ENCODE results near the gene ARPC5. TPM values are rescaled to one million over a fixed set of nuclear protein-coding genes. Genes with fewer than 3 reads are reported as not detected.

The ARPC5 gene
- total RNA-seq, 4 donors from 2014 or later, result 80.6 to 111 (median 91.1) TPM

DNA sequence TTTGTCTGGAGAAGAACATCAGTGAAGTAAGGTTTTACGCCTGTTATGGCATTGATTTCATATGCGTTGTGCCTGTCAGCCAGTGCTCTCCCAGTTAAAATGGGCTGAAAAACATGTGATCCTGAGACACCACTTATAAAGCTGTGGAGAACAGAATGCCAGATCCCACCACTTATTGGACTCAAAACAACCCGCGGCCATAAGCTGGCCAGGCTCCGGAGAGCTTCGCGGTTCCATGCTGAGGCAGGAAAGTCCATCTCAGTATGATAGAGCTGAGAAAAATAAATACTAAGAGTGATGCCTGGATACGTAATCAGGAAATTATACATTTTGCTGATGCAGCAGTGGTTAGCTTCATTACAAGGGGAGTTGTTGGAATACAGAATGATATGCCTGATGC is 12.5 kb upstream of the ARPC5 start:
- Histone ChIP-seq H3K27ac (replicated peaks in 1 of 4) (no peak overlapping the region), H3K9me3 (no peaks in the 10 kb centered on the region), H3K36me3 (no peaks in the 10 kb centered on the region), H3K4me1 (peaks cover 0 to 16% (median 6%) of the 10 kb centered on the region in 4 donors), H3K4me3 (no peak overlapping the region), H3K27me3 (no peaks in the 10 kb centered on the region)
- 95% methylated on average over 8 of the region's 8 CpGs for WGBS
- DNase-seq (ENCODE audit: extremely low spot score), result no peak
- intact Hi-C loops (cut with DNase I), result no loop called here
- TF ChIP-seq POLR2A (IDR thresholded peaks at IDR 0.05; ENCODE audit: low read depth), result no peak
- TF ChIP-seq, protein P1, sequence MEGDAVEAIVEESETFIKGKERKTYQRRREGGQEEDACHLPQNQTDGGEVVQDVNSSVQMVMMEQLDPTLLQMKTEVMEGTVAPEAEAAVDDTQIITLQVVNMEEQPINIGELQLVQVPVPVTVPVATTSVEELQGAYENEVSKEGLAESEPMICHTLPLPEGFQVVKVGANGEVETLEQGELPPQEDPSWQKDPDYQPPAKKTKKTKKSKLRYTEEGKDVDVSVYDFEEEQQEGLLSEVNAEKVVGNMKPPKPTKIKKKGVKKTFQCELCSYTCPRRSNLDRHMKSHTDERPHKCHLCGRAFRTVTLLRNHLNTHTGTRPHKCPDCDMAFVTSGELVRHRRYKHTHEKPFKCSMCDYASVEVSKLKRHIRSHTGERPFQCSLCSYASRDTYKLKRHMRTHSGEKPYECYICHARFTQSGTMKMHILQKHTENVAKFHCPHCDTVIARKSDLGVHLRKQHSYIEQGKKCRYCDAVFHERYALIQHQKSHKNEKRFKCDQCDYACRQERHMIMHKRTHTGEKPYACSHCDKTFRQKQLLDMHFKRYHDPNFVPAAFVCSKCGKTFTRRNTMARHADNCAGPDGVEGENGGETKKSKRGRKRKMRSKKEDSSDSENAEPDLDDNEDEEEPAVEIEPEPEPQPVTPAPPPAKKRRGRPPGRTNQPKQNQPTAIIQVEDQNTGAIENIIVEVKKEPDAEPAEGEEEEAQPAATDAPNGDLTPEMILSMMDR (IDR thresholded peaks at IDR 0.05), result no peak
- no peak for TF ChIP-seq POLR2AphosphoS5 (IDR thresholded peaks at IDR 0.05)
- TF ChIP-seq EP300 (IDR thresholded peaks at IDR 0.05), result no peak

DNA sequence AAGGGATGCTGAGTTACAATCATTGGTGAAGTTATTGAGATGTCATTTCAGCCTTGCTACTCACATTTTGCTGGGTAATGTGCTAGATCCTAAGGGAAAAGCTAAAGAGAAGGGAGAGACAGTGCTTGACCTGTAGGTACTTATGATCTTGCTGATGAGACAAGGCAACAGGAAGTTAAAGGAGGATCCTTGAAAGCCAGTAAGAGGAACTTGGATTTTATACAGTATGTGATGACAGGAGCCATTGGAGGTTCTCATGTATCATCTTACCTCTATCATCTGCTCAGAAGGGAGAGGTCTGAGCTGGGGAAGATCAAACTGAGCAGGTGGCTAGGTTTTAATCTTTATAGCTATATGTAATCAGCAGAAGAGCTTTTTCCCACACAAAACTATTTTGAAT is 11.2 kb upstream of the ARPC5 start:
- TF ChIP-seq, protein P1 (IDR thresholded peaks at IDR 0.05), result no peak
- TF ChIP-seq POLR2A (IDR thresholded peaks at IDR 0.05; ENCODE audit: low read depth) (no peak), POLR2AphosphoS5 (IDR thresholded peaks at IDR 0.05) (no peak), EP300 (IDR thresholded peaks at IDR 0.05) (no peak)
- no peak for DNase-seq (ENCODE audit: extremely low spot score)
- intact Hi-C loops (cut with DNase I), result no loop called here

DNA sequence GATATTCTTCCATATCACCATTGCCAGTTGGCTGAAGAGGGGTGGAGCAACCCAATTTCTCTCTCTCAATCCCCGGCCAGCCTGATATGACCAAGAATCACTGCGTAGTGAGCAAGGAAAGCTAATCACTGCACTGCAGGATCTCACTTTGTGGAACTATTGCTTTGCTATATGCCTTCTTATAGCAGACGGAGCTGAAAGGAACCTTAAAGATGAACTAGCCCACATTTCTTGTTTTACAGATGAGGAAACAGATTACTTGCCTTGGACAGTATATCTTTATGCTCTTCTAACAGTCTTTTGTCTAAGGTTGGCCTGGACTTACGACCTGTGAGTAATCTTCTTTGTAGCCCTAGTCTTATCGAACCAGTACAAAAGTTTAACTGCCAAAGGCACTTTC is 9.9 kb upstream of the ARPC5 start:
- intact Hi-C loops (cut with DNase I), result no loop called here
- H3K4me1 ChIP-seq, result no peaks in the 10 kb centered on the region
- DNase-seq (ENCODE audit: extremely low spot score), result no peak

More for the DNA sequence above, 11.2 kb upstream of the ARPC5 start:
- H3K27me3 ChIP-seq, result no peaks in the 10 kb centered on the region
- no peaks in the 10 kb centered on the region for H3K9me3 ChIP-seq
- no peak overlapping the region for H3K4me3 ChIP-seq
- no peak overlapping the region for H3K27ac ChIP-seq (replicated peaks in 1 of 4)
- no peaks in the 10 kb centered on the region for H3K36me3 ChIP-seq
- peaks cover 0 to 7% (median 0%) of the 10 kb centered on the region in 4 donors for H3K4me1 ChIP-seq

DNA sequence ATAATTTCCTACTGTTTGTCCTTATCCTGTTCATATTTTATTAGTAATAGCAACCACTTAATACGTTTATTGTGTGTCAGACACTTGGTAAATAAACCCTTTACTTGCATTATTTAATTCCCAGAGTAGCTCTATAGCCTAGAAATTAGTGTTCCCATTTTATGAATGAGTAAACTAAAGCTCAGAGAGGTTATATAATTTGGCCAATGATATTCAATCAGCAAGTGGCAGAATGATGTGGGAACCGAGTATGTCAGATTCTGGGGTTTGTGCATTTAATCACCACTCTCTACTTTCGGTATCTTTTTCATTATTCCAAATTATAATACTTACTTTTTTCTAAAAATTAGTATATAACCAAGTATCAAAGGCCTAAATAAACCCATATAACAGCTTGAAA is 6.6 kb upstream of the ARPC5 start:
- TF ChIP-seq POLR2A (IDR thresholded peaks at IDR 0.05; ENCODE audit: low read depth), result no peak
- no peak for TF ChIP-seq EP300 (IDR thresholded peaks at IDR 0.05)
- TF ChIP-seq POLR2AphosphoS5 (IDR thresholded peaks at IDR 0.05), result no peak
- TF ChIP-seq, protein P1 (IDR thresholded peaks at IDR 0.05), result no peak
- intact Hi-C loops (cut with DNase I), result no loop called here
- Histone ChIP-seq H3K4me1 (no peaks in the 10 kb centered on the region), H3K27ac (replicated peaks in 1 of 4) (no peak overlapping the region), H3K36me3 (no peaks in the 10 kb centered on the region), H3K4me3 (no peak overlapping the region), H3K27me3 (no peaks in the 10 kb centered on the region), H3K9me3 (no peaks in the 10 kb centered on the region)
- no peak for DNase-seq (ENCODE audit: extremely low spot score)
- WGBS, result 94% methylated on average over 3 of the region's 3 CpGs

More for the DNA sequence above, 9.9 kb upstream of the ARPC5 start:
- TF ChIP-seq POLR2A (IDR thresholded peaks at IDR 0.05; ENCODE audit: low read depth) (no peak), POLR2AphosphoS5 (IDR thresholded peaks at IDR 0.05) (no peak), EP300 (IDR thresholded peaks at IDR 0.05) (no peak)
- TF ChIP-seq, protein P1 (IDR thresholded peaks at IDR 0.05), result no peak
- H3K9me3 ChIP-seq, result no peaks in the 10 kb centered on the region
- H3K27me3 ChIP-seq, result no peaks in the 10 kb centered on the region
- WGBS, result 92% methylated on average over 5 of the region's 5 CpGs
- no peaks in the 10 kb centered on the region for H3K36me3 ChIP-seq
- no peak overlapping the region for H3K27ac ChIP-seq (replicated peaks in 1 of 4)
- H3K4me3 ChIP-seq, result no peak overlapping the region

DNA sequence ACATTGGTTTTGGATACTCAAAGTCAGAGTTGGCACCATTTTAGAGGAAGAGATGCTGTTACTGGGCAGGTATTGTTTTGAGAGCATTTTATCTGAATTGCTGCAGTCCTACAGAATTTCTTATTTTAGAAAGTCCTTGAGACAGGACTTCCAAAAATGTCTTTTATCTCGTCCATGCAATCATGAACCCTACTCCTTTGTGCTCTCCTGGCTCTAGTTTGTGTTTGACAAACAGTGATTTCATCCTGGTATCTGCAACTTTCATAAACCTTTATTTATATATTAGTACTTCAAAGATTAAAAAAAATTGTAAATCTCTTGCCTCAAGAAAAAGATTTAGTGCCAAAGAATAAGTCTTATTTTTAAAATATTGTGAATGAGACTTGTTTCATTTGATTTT is 4.6 kb upstream of the ARPC5 start:
- Histone ChIP-seq H3K27ac (replicated peaks in 1 of 4) (no peak overlapping the region), H3K27me3 (no peaks in the 10 kb centered on the region), H3K36me3 (no peaks in the 10 kb centered on the region), H3K4me3 (no peak overlapping the region), H3K9me3 (no peaks in the 10 kb centered on the region), H3K4me1 (peaks cover 0 to 9% (median 8%) of the 10 kb centered on the region in 4 donors)
- TF ChIP-seq, protein P1 (IDR thresholded peaks at IDR 0.05), result no peak
- intact Hi-C loops (cut with DNase I), result no loop called here
- no peak for DNase-seq (ENCODE audit: extremely low spot score)
- WGBS, result 76% methylated on average over 1 of the region's 1 CpG
